Inferior parietal cortex (tissue), 1 donor: Measurements from ENCODE around the gene MAP3K4.

ENCODE experiments used
- DNase-seq: peaks from one replicate; pipeline ENCODE4 v3.0.0-alpha.2; 2016; ENCODE audit errors: extremely low spot score

MAP3K4 gene

GRCh38 chr6:161127071-161127740 lies 135.6 kb downstream of the MAP3K4 start:
- no peak for DNase-seq

DNA sequence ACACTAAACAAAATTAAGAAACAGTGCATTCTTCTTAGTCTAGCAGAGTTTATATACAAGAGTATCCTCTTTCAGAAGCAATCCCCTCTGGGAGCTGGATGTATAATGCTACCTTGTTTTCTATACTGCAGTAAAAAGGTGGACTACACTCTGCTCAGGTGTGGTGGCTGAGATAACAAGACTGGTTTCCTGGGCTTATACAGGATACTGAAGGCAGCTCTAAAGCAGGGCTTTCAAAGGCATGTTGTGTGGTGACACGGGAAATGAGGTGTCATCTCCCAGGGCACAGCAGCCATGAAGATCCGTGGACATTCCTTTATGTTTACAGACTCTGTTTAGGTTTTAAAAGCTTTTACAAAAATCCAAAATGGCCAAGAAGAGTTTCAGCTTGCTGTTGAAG lies 136.7 kb downstream of the MAP3K4 start:
- DNase-seq: no peak

- no peak for DNase-seq
These were observed 137.2 kb downstream of the MAP3K4 start for GRCh38 chr6:161128680-161129196.

- DNase-seq: no peak
These were observed 139.0 kb downstream of the MAP3K4 start for GRCh38 chr6:161130541-161130940.

GRCh38 chr6:161130967-161131766 lies 139.6 kb downstream of the MAP3K4 start:
- DNase-seq: no peak

DNA sequence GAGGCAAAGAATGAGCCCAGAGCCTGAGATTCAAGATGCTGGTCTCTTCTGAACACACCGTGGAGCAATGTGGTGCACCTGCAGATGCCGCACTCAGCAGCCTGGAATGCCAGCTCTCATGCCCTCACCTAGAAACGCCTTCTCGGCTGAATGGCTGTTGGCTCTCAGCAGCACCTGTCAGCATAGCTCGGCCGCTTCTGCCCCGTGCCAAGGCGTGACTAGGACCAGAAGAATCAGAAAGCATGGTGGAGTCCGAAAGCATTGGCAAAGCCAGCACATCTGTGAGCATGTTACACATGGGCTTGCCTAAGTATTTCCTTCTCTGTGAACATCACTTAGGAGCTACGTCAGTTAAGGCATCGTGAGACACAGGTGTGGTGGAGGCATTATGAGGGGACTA lies 140.8 kb downstream of the MAP3K4 start:
- no peak for DNase-seq

- no peak for DNase-seq
These were observed 142.4 kb downstream of the MAP3K4 start for GRCh38 chr6:161133963-161134362.

DNA sequence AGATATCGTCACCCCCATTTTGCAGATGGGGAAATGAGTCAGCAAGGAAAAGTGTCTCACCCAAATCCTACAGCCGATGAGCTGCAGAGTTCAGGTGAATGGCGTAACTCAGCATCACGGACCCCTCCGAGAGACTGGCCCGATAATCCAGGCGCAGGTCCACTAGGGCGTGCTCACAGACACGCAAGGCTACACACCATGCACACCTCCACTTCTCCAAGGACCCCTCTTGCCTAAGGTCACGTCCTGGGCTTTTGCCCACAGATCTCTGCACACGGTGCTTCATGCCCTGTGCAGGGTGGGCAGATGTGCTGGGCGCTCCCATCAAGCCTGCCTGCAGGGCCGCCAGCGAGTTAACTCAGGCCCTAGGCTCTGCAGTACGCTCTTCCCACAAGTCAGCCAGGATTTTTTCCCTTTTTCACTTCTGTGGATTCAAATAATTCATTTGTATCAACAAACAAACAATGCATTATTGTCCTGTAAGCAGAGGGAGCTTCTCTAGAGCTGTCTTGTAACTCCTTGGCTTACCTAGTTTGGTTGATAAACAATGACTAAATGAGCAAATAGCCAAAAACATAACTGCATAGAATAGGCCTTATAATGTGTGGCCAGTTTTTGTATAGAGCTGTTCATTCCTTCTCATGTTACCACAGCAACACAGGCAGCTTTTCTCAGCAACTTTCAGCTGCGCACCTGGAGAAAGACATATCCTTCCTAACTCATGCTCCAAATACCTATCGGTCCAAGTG lies 143.2 kb downstream of the MAP3K4 start:
- no peak for DNase-seq

DNA sequence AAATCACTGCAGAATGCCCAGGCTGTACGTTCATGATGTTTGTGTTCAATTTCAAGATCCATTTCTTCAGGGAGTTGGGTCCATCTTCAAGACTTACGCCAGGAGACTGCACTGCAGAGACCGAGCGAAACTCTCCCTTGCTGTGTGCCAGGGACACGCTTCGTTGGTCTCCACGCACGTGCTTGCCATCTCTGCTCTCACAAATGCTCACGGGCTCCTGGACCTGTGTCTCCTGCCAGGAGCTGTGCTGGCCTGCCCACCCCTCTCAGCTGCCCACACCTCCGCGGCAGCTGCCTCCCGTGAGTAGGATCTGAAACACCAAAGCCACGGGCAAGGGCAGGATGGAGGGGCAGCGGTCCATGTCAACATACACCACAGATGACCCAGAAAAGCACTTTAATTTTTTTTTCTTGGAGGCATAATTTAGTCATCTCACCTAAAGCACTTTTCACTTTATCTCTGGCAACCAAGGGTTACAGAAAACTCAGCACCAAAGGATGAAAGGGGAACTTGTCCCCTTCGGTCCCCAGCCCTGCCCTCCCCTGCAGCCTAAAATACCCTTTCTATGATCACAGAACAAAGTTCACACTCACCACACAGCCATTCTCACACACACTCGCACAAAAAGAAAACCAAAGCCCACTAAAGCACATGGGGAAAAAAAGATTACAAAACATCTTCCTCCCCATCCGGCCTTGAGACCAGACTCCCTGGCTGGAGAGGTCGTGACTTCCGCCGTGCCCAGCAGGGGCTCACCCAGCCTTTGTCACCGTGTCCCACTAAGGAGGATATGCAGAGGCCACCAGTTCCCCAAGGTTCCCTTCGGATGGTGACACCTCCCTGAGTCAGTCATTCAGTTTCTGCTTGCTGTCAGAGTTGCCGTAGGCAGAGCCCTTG lies 144.4 kb downstream of the MAP3K4 start:
- DNase-seq: no peak

- DNase-seq: no peak
These were observed 145.1 kb downstream of the MAP3K4 start for GRCh38 chr6:161136655-161137054.

GRCh38 chr6:161137320-161137719 lies 145.8 kb downstream of the MAP3K4 start:
- no peak for DNase-seq

GRCh38 chr6:161137839-161138542 lies 146.4 kb downstream of the MAP3K4 start:
- no peak for DNase-seq

- peak; percentile 56 for DNase-seq
These were observed 147.2 kb downstream of the MAP3K4 start for GRCh38 chr6:161138543-161139303.

DNA sequence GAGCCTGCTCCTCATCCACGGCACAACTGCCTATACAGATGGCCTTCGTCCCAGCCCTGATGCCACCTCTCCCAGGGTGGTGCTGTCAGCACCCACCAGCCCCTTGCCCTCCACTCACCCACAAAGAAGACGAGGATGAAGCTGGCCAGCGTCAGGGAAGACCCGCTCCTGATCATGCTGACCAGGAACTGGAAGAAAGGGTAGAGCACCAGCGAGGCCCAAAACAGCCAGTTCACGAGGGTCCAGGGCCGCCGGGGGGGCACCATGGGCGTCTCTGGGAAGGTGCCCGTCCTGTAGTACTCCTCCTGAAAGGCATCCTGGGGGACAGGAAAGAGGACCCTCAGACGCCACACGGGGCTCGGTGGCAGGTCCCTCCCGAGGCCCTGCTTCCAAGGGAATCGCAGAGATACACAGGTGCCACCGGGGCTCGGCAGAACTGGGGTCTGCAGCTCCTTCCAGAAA lies 147.8 kb downstream of the MAP3K4 start:
- DNase-seq: no peak

- no peak for DNase-seq
These were observed 148.4 kb downstream of the MAP3K4 start for GRCh38 chr6:161139766-161140553.

GRCh38 chr6:161140554-161140875 lies 148.9 kb downstream of the MAP3K4 start:
- DNase-seq: no peak

- DNase-seq: no peak
These were observed 149.6 kb downstream of the MAP3K4 start for GRCh38 chr6:161141173-161141572.

- DNase-seq: no peak
These were observed 151.4 kb downstream of the MAP3K4 start for GRCh38 chr6:161142957-161143296.
